A673 (cell line): ENCODE results near the gene GNPTAB. TPM values are rescaled to one million over a fixed set of nuclear protein-coding genes. Genes with fewer than 3 reads are reported as not detected.
A peak's percentile ranks its signal among the peaks of the same experiment; 100 is the strongest.

Experiments
- BruUV-seq: library from RNA; stranded (reverse); fragments of 400-500 nt; replicated peaks from 2 replicates; lab custom pipeline; 2021; lab: Mats Ljungman, UMichigan
- CTCF ChIA-PET: fragments of 300-600 bp; sonication (Branson Sonifier 250); formaldehyde crosslinking; loops from one replicate; lab custom pipeline; 2022; ENCODE audit warnings: antibody characterized with exemption; lab: Charles Lee
- POLR2A ChIA-PET: fragments of 300-600 bp; sonication (Branson Sonifier 250); formaldehyde crosslinking; loops from one replicate; lab custom pipeline; 2022; ENCODE audit warnings: antibody characterized with exemption; ENCODE audit not compliant: low non-redundant PET; lab: Charles Lee
- DNase-seq: peaks from one replicate; pipeline ENCODE4 v3.0.0-alpha.2; 2015; ENCODE audit warnings: low spot score
- H3K27ac ChIP-seq: fragments of 200-600 bp; sonication (generic); 2 replicates; pipeline ENCODE4 v1.5.1; 2016; ENCODE audit warnings: mixed run types, low read depth, mild to moderate bottlenecking, mixed read lengths, antibody characterized with exemption, low read length; ENCODE audit not compliant: poor library complexity, severe bottlenecking
- H3K27me3 ChIP-seq: fragments of 200-600 bp; sonication (generic); replicated peaks from 2 replicates; pipeline ENCODE4 v1.6.1; 2017; ENCODE audit warnings: mixed run types, low read depth, mild to moderate bottlenecking, mixed read lengths, antibody characterized with exemption, low read length; ENCODE audit not compliant: insufficient read depth, poor library complexity
- H3K36me3 ChIP-seq: fragments of 200-600 bp; sonication (generic); 2 replicates; pipeline ENCODE4 v1.6.1; 2016; ENCODE audit warnings: mixed run types, mild to moderate bottlenecking, mixed read lengths, antibody characterized with exemption, low read length; ENCODE audit not compliant: insufficient read depth, poor library complexity, severe bottlenecking
- H3K4me1 ChIP-seq: fragments of 200-600 bp; sonication (generic); 2 replicates; pipeline ENCODE4 v1.6.1; 2017; ENCODE audit warnings: mixed run types, mild to moderate bottlenecking, mixed read lengths, antibody characterized with exemption, low read length; ENCODE audit not compliant: insufficient read depth, poor library complexity, severe bottlenecking
- H3K4me3 ChIP-seq: fragments of 200-600 bp; sonication (generic); 2 replicates; pipeline ENCODE4 v1.5.1; 2016; ENCODE audit warnings: low read depth, mixed run types, mild to moderate bottlenecking, mixed read lengths, low read length; ENCODE audit not compliant: poor library complexity, severe bottlenecking
- H3K9me3 ChIP-seq: fragments of 200-600 bp; sonication (generic); 2 replicates; pipeline ENCODE4 v1.6.1; 2016; ENCODE audit warnings: mixed run types, low read depth, mild to moderate bottlenecking, mixed read lengths, antibody characterized with exemption, low read length; ENCODE audit not compliant: poor library complexity, severe bottlenecking
- CTCF ChIP-seq: fragments of 300-800, 200-600 bp; sonication (generic); conservative IDR thresholded peaks from 2 replicates; pipeline ENCODE4 v1.5.1; 2017; ENCODE audit warnings: low read depth, mild to moderate bottlenecking, antibody characterized with exemption, low read length, moderate library complexity, mixed read lengths
- EZH2 ChIP-seq: fragments of 200-600 bp; sonication (generic); IDR thresholded peaks from 2 replicates; pipeline ENCODE4 v1.6.1; 2017; ENCODE audit warnings: borderline replicate concordance, low read depth, mild to moderate bottlenecking, mixed read lengths, antibody characterized with exemption, low read length; ENCODE audit not compliant: poor library complexity, severe bottlenecking
- intact Hi-C: fragments of 100-400 bp; cut with micrococcal nuclease; formaldehyde crosslinking; loops from one replicate; pipeline ENCODE4 v1.10.0; 2022; ENCODE audit not compliant: unreplicated experiment
- total RNA-seq: library from RNA; stranded (reverse); gene quantifications from 2 replicates; pipeline ENCODE4 v1.2.3, GENCODE V29; 2021

The GNPTAB gene
- total RNA-seq, 1 experiment from 2014 or later: 19.9 TPM

GRCh38 chr12:101773650-101774162 is 57.1 kb downstream of the GNPTAB start:
- no peaks in the 10 kb centered on the region for H3K9me3 ChIP-seq
- TF ChIP-seq EZH2: no peak
- TF ChIP-seq CTCF: peak; percentile 91
- no peak overlapping the region for H3K27ac ChIP-seq
- POLR2A ChIA-PET: no interaction called here
- peak; percentile 74 for DNase-seq
- H3K36me3 ChIP-seq: no peaks in the 10 kb centered on the region
- H3K4me1 ChIP-seq: no peaks in the 10 kb centered on the region
- BruUV-seq: no TSS peak
- no peak overlapping the region for H3K4me3 ChIP-seq
- CTCF ChIA-PET: interaction anchor here (0.5 to 1.2 kb wide), 7 partner anchors 10 to 71 kb away, joined by 3 to 13 read pairs (median 3); partner anchors contain the start of gene GNPTAB
- H3K27me3 ChIP-seq: no peaks in the 10 kb centered on the region
- intact Hi-C loops: loop anchor here (2.0 to 10.0 kb wide), 4 partner anchors 65 to 1041 kb away; no protein-coding TSS in a partner anchor

- H3K4me3 ChIP-seq: no peak overlapping the region
- no peak for DNase-seq
- no peaks in the 10 kb centered on the region for H3K36me3 ChIP-seq
- intact Hi-C loops: loop anchor here (2.0 to 10.0 kb wide), 4 partner anchors 67 to 1043 kb away; no protein-coding TSS in a partner anchor
- TF ChIP-seq CTCF (no peak), EZH2 (no peak)
- no peaks in the 10 kb centered on the region for H3K27me3 ChIP-seq
- no peak overlapping the region for H3K27ac ChIP-seq
- BruUV-seq: no TSS peak
- no peaks in the 10 kb centered on the region for H3K4me1 ChIP-seq
- CTCF ChIA-PET: no interaction called here
- H3K9me3 ChIP-seq: no peaks in the 10 kb centered on the region
- POLR2A ChIA-PET: interaction anchor here (0.7 kb wide), 1 partner anchor 257 kb away, joined by 3 read pairs; no protein-coding TSS in a partner anchor
These were observed 58.6 kb downstream of the GNPTAB start for GRCh38 chr12:101772012-101772775.

- Histone ChIP-seq H3K4me1 (no peaks in the 10 kb centered on the region), H3K27ac (no peak overlapping the region), H3K36me3 (no peaks in the 10 kb centered on the region), H3K4me3 (no peak overlapping the region), H3K27me3 (no peaks in the 10 kb centered on the region), H3K9me3 (no peaks in the 10 kb centered on the region)
- no peak for DNase-seq
- TF ChIP-seq CTCF (no peak), EZH2 (no peak)
- intact Hi-C loops: loop anchor here (5.0 to 10.0 kb wide), 4 partner anchors 145 to 1045 kb away; no protein-coding TSS in a partner anchor
- no TSS peak for BruUV-seq
- POLR2A ChIA-PET: no interaction called here
- CTCF ChIA-PET: interaction anchor here (0.6 kb wide), 1 partner anchor 70 kb away, joined by 5 read pairs; no protein-coding TSS in a partner anchor
These were observed 60.9 kb downstream of the GNPTAB start for GRCh38 chr12:101769865-101770264.
